SK-N-MC (cell line): ENCODE data around the gene KANSL1.

Experiments
- EZH2 ChIP-seq: fragments of 200-600 bp; sonication (generic); IDR thresholded peaks from one replicate; pipeline ENCODE4 v1.6.1; 2017; ENCODE audit warnings: antibody characterized with exemption
- POLR2AphosphoS5 ChIP-seq: IDR thresholded peaks from 2 replicates; pipeline ENCODE4 v1.6.1; 2012; ENCODE audit warnings: mild to moderate bottlenecking, low read depth, low read length, borderline replicate concordance

- TF ChIP-seq EZH2, result no peak
- TF ChIP-seq POLR2AphosphoS5, result no peak
Measured at GRCh38 chr17:46117850-46118696, 75.2 kb downstream of the KANSL1 start.
